LNCaP clone FGC (cell line): Measurements from ENCODE around the gene SEMA5B.

Experiments
- DNase-seq: peaks from one replicate; pipeline ENCODE4 v3.0.0-alpha.2; 2011; ENCODE audit warnings: low read depth
- H3K4me3 ChIP-seq: 2 replicates; pipeline ENCODE4 v1.5.1; 2011; ENCODE audit warnings: mild to moderate bottlenecking, low read depth, low read length, control low read depth
- TF ChIP-seq, protein P1 (sequence below): IDR thresholded peaks from 2 replicates; pipeline ENCODE4 v1.5.1; 2012; ENCODE audit warnings: mild to moderate bottlenecking; ENCODE audit not compliant: control insufficient read depth, insufficient read depth; ENCODE audit errors: extremely low read depth

SEMA5B gene

DNA sequence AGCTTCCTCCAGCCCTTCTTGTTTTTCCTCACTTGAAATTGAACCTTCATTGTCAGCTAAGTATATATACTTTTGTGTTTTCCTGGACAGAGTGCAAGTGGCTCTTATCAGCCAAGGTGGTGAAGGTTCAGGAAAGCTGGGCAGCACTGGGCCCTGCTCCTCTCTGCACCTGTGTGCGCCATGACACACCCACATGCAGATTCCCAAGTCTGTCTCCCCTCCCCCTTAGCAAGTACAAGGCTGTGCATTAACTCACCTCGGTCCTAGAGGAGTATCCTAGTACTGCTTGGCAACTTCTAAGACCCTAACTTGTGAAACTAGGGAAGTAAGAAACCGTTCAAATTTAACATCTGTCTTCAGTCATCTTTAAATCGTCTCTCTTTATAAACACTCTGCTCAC lies 146.9 kb downstream of the SEMA5B start:
- no peak for DNase-seq
- H3K4me3 ChIP-seq = no peak overlapping the region
- TF ChIP-seq, protein P1, sequence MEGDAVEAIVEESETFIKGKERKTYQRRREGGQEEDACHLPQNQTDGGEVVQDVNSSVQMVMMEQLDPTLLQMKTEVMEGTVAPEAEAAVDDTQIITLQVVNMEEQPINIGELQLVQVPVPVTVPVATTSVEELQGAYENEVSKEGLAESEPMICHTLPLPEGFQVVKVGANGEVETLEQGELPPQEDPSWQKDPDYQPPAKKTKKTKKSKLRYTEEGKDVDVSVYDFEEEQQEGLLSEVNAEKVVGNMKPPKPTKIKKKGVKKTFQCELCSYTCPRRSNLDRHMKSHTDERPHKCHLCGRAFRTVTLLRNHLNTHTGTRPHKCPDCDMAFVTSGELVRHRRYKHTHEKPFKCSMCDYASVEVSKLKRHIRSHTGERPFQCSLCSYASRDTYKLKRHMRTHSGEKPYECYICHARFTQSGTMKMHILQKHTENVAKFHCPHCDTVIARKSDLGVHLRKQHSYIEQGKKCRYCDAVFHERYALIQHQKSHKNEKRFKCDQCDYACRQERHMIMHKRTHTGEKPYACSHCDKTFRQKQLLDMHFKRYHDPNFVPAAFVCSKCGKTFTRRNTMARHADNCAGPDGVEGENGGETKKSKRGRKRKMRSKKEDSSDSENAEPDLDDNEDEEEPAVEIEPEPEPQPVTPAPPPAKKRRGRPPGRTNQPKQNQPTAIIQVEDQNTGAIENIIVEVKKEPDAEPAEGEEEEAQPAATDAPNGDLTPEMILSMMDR = no peak

DNA sequence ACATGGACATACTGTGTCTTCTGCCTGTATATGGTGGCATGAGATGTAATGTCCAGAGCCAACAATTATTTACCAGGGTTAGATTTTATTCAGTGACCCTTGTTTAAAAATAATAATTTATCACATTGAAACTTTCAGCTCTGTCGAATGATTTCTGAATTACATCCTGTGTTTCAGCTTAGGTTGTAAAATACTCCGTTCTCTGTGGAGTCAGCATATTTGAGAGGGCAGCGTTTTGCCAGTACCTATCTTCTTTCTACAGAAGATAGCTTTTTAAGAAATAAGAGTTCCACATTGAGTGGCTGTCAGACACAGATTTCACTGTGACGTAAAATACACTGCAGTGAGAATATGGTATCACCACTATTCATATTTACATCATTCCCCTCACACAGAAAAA lies 147.4 kb downstream of the SEMA5B start:
- no peak overlapping the region for H3K4me3 ChIP-seq
- TF ChIP-seq, protein P1 = no peak
- no peak for DNase-seq

DNA sequence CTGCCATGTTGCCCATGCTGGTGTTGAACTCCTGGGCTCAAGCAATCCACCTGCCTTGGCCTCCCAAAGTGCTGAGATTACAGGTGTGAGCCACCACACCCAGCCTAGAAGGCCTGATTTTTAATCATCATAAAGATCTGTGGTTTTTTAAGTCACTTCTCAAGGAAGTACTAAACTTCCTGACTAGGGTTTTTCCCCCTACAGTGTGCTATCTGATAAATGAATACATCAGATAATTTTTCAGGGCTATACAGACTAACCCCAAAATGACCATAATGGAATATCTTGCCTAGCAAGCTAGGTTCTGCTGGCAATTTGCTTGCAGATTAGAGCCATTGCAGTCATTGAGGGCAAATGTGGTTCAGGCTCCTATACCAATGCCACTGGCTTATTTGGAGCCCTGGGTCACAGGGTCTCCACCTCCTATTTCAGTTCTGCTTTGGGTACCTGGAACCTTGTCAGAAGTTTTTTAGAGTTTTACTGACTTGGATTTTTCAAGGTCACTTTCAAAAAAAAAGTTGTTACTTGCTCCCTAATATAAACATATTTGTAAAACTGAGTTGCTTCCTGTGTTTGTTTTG lies 151.9 kb downstream of the SEMA5B start:
- TF ChIP-seq, protein P1 = no peak
- no peak for DNase-seq
- no peak overlapping the region for H3K4me3 ChIP-seq

DNA sequence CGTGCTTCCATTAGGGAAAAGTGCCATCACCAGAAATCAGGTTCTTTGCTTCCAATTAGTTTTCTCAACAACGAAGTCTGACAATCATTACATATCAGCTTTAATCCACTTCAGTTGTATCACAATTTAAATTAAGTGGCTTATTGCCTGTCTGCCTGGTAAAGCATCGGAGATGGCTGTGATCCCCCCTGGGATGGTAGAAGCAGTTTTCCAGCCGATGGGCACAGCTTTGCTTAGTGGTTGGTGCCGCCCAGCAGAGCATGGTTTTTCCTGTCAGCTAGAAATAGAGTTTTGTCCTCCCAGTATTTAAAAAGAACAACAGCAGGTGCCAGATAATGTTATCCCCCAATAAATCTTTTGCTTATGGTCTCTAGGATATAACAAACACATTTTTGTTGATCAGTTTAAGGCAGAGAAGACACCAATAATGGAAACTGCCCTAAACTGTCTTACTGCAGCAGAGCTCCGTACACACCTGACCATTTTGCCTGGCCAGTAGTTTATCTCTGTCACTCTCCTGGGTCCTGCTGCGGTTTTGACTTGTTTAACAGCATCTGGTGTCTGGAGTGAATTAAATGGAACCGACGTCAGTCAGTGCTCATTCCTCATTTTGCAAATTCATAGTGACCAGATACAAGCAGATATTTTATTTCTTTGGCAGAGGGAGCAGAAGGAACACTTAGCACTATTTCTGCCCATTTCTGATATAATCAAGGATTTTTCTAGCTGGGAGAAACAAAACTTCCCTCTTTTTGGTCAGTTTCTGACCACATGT lies 153.6 kb downstream of the SEMA5B start:
- TF ChIP-seq, protein P1 = no peak
- H3K4me3 ChIP-seq = no peak overlapping the region
- no peak for DNase-seq

DNA sequence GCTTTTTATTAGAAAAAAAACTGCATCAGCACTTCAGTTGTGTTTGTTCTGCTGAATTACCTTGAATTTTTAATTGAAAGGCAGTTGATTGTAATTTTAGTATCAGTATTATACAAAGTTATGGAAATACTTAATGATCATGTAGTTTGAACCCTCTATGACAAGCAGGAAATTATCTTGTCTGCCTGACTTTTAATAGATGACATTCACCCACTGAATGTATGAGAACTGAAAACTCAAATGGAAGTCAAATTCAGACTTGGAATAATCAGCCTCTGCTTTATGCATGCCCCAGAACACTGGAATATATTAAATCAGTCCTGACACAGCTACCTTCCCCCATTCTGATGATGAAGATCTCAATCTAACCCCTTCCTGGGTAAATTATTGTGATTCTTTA lies 159.2 kb downstream of the SEMA5B start:
- TF ChIP-seq, protein P1 = no peak
- DNase-seq = no peak
- H3K4me3 ChIP-seq = no peak overlapping the region

DNA sequence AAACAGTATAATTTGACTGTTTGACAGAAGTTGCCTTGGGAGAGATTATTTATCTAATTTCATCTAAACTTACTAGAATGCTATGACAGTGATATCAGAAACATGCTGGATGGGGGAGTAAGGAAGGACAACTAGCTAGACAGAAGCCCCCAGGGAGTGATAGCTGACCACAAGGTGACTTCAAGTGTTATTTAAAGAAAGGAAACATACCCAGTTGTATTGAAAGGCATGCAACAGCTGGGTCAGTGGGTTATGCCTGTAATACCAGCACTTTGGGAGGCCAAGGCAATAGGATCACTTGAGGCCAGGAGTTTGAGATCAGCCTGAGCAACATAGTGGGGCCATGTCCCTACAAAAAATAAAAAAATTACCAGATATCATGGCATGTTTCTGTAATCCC lies 163.1 kb downstream of the SEMA5B start:
- H3K4me3 ChIP-seq = no peak overlapping the region
- no peak for DNase-seq
- TF ChIP-seq, protein P1 = no peak
